ENCODE measurements around the gene TMEM270. TPM values are rescaled to one million over a fixed set of nuclear protein-coding genes. Genes with fewer than 3 reads are reported as not detected.

Gene TMEM270
- total and polyA plus RNA-seq, 10 of the 15 experiments (the other 5 are each of a cell fraction or from before 2014, with no cell fraction given), result not detected

GRCh38 chr7:73900286-73900685 is 39.3 kb downstream of the TMEM270 start:
- Histone ChIP-seq H3K9ac (ENCODE audit: control insufficient read depth, insufficient read depth, low read length) (no peak overlapping the region), H4K20me1 (ENCODE audit: control insufficient read depth, insufficient read depth) (no peaks in the 10 kb centered on the region), H3K79me2 (ENCODE audit: control insufficient read depth, insufficient read depth, low read length) (no peaks in the 10 kb centered on the region), H3K4me1 (ENCODE audit: control insufficient read depth, insufficient read depth, low read length) (no peaks in the 10 kb centered on the region), H2AFZ (ENCODE audit: control insufficient read depth, low read depth, low read length) (no peak overlapping the region), H3K27ac (ENCODE audit: control insufficient read depth, insufficient read depth) (no peak overlapping the region), H3K4me2 (ENCODE audit: control insufficient read depth, insufficient read depth) (no peak overlapping the region), H3K36me3 (ENCODE audit: control insufficient read depth in 2 of 2, insufficient read depth in 2 of 2, low read length in 1 of 2) (no peaks in the 10 kb centered on the region), H3K9me3 (replicated peaks; ENCODE audit: control insufficient read depth, insufficient read depth, low read length) (no peaks in the 10 kb centered on the region; the same call in 2 of the 3 replicates), H3K27me3 (replicated peaks in 1 of 2; ENCODE audit: control insufficient read depth in 2 of 2, insufficient read depth in 2 of 2, low read length in 1 of 2) (no peaks in the 10 kb centered on the region), H3K4me3 (no peak overlapping the region)
- ChIA-PET CTCF (no interaction called here), POLR2A (no interaction called here), SMC1A (ENCODE audit: uncharacterized antibody, unreplicated experiment) (interaction anchor here (0.5 kb wide), 1 partner anchor 675 kb away, joined by 3 read pairs; no protein-coding TSS in a partner anchor), RAD21 (ENCODE audit: unreplicated experiment) (no interaction called here)
- ATAC-seq, result no peak
- no peak for DNase-seq (ENCODE audit: low read depth, low spot score)
- WGBS (ENCODE audit: insufficient coverage, insufficient replicate concordance, low lambda C conversion rate, missing lambda C conversion rate), result 2% methylated on average over 5 of the region's 5 CpGs
- BruUV-seq (replicated peaks), result no TSS peak
- TF ChIP-seq POU2F2 (IDR thresholded peaks at IDR 0.05; ENCODE audit: borderline replicate concordance, low read depth, low read length), result no peak
- TF ChIP-seq RBBP5 (conservative IDR thresholded peaks at IDR 0.05), result no peak
- FAIRE-seq, result no peak
- in situ Hi-C loops (cut with MboI) (no loop called here), intact Hi-C loops (cut with micrococcal nuclease; ENCODE audit: unreplicated experiment) (no loop called here)

GRCh38 chr7:73901231-73901822 is 40.4 kb downstream of the TMEM270 start:
- no peak for FAIRE-seq
- no peak for ATAC-seq
- RAD21 ChIA-PET (ENCODE audit: unreplicated experiment), result no interaction called here
- H3K9ac ChIP-seq (ENCODE audit: control insufficient read depth, insufficient read depth, low read length), result no peak overlapping the region
- H3K4me3 ChIP-seq, result no peak overlapping the region
- no peaks in the 10 kb centered on the region; the same call in 2 of the 3 replicates for H3K9me3 ChIP-seq (replicated peaks; ENCODE audit: control insufficient read depth, insufficient read depth, low read length)
- no peak overlapping the region for H3K4me2 ChIP-seq (ENCODE audit: control insufficient read depth, insufficient read depth)
- no peaks in the 10 kb centered on the region for H3K79me2 ChIP-seq (ENCODE audit: control insufficient read depth, insufficient read depth, low read length)
- BruUV-seq (replicated peaks), result no TSS peak
- H3K27ac ChIP-seq (ENCODE audit: control insufficient read depth, insufficient read depth), result no peak overlapping the region
- in situ Hi-C loops (cut with MboI), result no loop called here
- H2AFZ ChIP-seq (ENCODE audit: control insufficient read depth, low read depth, low read length), result no peak overlapping the region
- no peaks in the 10 kb centered on the region for H3K36me3 ChIP-seq (ENCODE audit: control insufficient read depth in 2 of 2, insufficient read depth in 2 of 2, low read length in 1 of 2)
- POLR2A ChIA-PET, result interaction anchor here (0.6 kb wide), 1 partner anchor 241 kb away, joined by 5 read pairs; no protein-coding TSS in a partner anchor
- no peaks in the 10 kb centered on the region for H3K4me1 ChIP-seq (ENCODE audit: control insufficient read depth, insufficient read depth, low read length)
- SMC1A ChIA-PET (ENCODE audit: uncharacterized antibody, unreplicated experiment), result no interaction called here
- CTCF ChIA-PET, result no interaction called here
- no peaks in the 10 kb centered on the region for H3K27me3 ChIP-seq (replicated peaks in 1 of 2; ENCODE audit: control insufficient read depth in 2 of 2, insufficient read depth in 2 of 2, low read length in 1 of 2)
- no peak for DNase-seq (ENCODE audit: low read depth, low spot score)
- H4K20me1 ChIP-seq (ENCODE audit: control insufficient read depth, insufficient read depth), result no peaks in the 10 kb centered on the region
- intact Hi-C loops (cut with micrococcal nuclease; ENCODE audit: unreplicated experiment), result no loop called here
- WGBS (ENCODE audit: insufficient coverage, insufficient replicate concordance, low lambda C conversion rate, missing lambda C conversion rate), result 23% methylated on average over 3 of the region's 3 CpGs
- no peak for TF ChIP-seq POU2F2 (IDR thresholded peaks at IDR 0.05; ENCODE audit: borderline replicate concordance, low read depth, low read length)
- no peak for TF ChIP-seq PAX5 (IDR thresholded peaks at IDR 0.05; ENCODE audit: borderline replicate concordance, low read depth, low read length)
- TF ChIP-seq CEBPZ (IDR thresholded peaks at IDR 0.05; ENCODE audit: low read depth, low read length), result no peak
- TF ChIP-seq NR2F1 (conservative IDR thresholded peaks at IDR 0.05), result no peak
- no peak for TF ChIP-seq ZSCAN29 (IDR thresholded peaks at IDR 0.05)
- TF ChIP-seq RELA (IDR thresholded peaks at IDR 0.05; ENCODE audit: borderline replicate concordance, partially characterized antibody), result no peak
- no peak for TF ChIP-seq E2F4 (IDR thresholded peaks at IDR 0.05; ENCODE audit: low read depth, low read length)
- TF ChIP-seq MEF2A (IDR thresholded peaks at IDR 0.05; ENCODE audit: insufficient read depth, low read depth, low read length), result no peak
- TF ChIP-seq EED (IDR thresholded peaks at IDR 0.05; ENCODE audit: low read depth), result no peak
- no peak for TF ChIP-seq MYB (IDR thresholded peaks at IDR 0.05; ENCODE audit: borderline replicate concordance, low read depth, low read length)
- no peak for TF ChIP-seq NBN (IDR thresholded peaks at IDR 0.05)
- no peak for TF ChIP-seq MYC (IDR thresholded peaks at IDR 0.05; ENCODE audit: insufficient read depth, insufficient read length, insufficient replicate concordance, low read length, severe bottlenecking)
- TF ChIP-seq RFX5 (IDR thresholded peaks at IDR 0.05; ENCODE audit: low read depth, low read length), result no peak
- no peak for TF ChIP-seq CHD4 (IDR thresholded peaks at IDR 0.05)
